Liver (tissue), 3 donors: ENCODE results near the gene BRCA1.

Source experiments
- EGR1 ChIP-seq, 2 donors: IDR thresholded peaks; 2 replicates each; pipeline ENCODE4 v1.6.1; 2016 to 2018; ENCODE audit warnings: antibody characterized with exemption in 2 of 2, low read depth in 2 of 2
- FOXA1 ChIP-seq: IDR thresholded peaks from 2 replicates; pipeline ENCODE4 v1.6.1; 2016; ENCODE audit warnings: antibody characterized with exemption
- GABPA ChIP-seq, 2 donors: IDR thresholded peaks in 1 of 2; conservative IDR thresholded peaks in 1 of 2; 2 replicates each; pipeline ENCODE4 v1.6.1; 2016; ENCODE audit warnings: antibody characterized with exemption in 2 of 2, mild to moderate bottlenecking in 1 of 2, moderate library complexity in 1 of 2
- HNF4G ChIP-seq: IDR thresholded peaks from 2 replicates; pipeline ENCODE4 v1.6.1; 2016; ENCODE audit warnings: antibody characterized with exemption
- JUND ChIP-seq, 2 donors: IDR thresholded peaks; 2 replicates each; pipeline ENCODE4 v1.6.1; 2016; ENCODE audit warnings: antibody characterized with exemption in 2 of 2
- TAF1 ChIP-seq: conservative IDR thresholded peaks from 2 replicates; pipeline ENCODE4 v1.6.1; 2016; ENCODE audit warnings: antibody characterized with exemption, mild to moderate bottlenecking
- YY1 ChIP-seq: IDR thresholded peaks from 2 replicates; pipeline ENCODE4 v1.6.1; 2016; ENCODE audit warnings: antibody characterized with exemption, mild to moderate bottlenecking
- TF ChIP-seq, protein P1 (sequence below): fragments of 150-350 bp; IDR thresholded peaks from 2 replicates; pipeline ENCODE4 v1.5.1; 2017; ENCODE audit warnings: improper control_type of control experiment, low read depth, low read length; ENCODE audit not compliant: missing input control
- TF ChIP-seq, protein P2 (sequence below): IDR thresholded peaks from 2 replicates; pipeline ENCODE4 v1.6.1; 2016; ENCODE audit warnings: antibody characterized with exemption
- TF ChIP-seq, protein P3 (sequence below): IDR thresholded peaks from 2 replicates; pipeline ENCODE4 v1.6.1; 2016; ENCODE audit warnings: antibody characterized with exemption, mild to moderate bottlenecking
- TF ChIP-seq, protein P4 (sequence below): IDR thresholded peaks from 2 replicates; pipeline ENCODE4 v1.6.1; 2016; ENCODE audit warnings: antibody characterized with exemption
- TF ChIP-seq, protein P5 (sequence below): IDR thresholded peaks from 2 replicates; pipeline ENCODE4 v1.6.1; 2016; ENCODE audit warnings: antibody characterized with exemption
- donor health status: healthy.
- donor health status: healthy.

DNA sequence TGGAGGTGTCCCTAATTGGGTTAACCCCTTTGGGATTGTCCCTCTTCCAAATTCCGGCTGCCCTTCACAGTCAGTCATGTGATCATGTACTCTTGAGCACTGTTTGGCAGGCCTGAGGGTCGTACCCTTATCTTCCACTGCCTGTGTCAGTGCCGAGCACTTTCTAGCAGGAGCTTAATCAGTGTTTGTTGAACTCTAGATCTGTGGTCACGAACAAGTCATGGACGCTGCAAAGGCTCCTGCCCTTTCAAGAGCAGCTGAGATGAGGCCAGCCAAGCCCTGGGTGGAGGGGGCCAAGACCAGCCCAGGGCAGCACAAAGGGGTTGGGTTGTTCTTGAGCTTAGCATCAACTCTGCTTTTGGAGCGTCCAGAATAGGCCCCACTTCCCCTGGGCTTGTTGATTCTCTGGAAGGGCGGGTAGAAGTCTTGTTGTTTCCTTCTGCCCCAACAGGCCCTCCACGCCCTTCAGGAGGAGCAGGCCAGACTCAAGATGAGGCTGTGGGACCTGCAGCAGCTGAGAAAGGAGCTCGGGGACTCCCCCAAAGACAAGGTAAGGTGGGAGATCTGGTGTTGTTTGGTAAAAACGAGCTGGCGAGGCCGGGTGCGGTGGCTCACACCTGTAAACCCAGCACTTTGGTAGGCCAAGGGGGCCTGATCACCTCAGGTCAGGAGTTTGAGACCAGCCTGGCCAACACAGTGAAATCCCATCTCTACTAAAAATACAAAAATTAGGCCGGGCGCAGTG, 113.3 kb downstream of the BRCA1 start:
- TF ChIP-seq, protein P1, sequence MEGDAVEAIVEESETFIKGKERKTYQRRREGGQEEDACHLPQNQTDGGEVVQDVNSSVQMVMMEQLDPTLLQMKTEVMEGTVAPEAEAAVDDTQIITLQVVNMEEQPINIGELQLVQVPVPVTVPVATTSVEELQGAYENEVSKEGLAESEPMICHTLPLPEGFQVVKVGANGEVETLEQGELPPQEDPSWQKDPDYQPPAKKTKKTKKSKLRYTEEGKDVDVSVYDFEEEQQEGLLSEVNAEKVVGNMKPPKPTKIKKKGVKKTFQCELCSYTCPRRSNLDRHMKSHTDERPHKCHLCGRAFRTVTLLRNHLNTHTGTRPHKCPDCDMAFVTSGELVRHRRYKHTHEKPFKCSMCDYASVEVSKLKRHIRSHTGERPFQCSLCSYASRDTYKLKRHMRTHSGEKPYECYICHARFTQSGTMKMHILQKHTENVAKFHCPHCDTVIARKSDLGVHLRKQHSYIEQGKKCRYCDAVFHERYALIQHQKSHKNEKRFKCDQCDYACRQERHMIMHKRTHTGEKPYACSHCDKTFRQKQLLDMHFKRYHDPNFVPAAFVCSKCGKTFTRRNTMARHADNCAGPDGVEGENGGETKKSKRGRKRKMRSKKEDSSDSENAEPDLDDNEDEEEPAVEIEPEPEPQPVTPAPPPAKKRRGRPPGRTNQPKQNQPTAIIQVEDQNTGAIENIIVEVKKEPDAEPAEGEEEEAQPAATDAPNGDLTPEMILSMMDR, result no peak
- no peak for TF ChIP-seq GABPA (IDR thresholded peaks at IDR 0.05 in 1 of 2, conservative IDR thresholded peaks at IDR 0.05 in 1 of 2)
- TF ChIP-seq TAF1, result no peak
- TF ChIP-seq, protein P2, sequence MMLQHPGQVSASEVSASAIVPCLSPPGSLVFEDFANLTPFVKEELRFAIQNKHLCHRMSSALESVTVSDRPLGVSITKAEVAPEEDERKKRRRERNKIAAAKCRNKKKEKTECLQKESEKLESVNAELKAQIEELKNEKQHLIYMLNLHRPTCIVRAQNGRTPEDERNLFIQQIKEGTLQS, result no peak
- TF ChIP-seq, protein P3, sequence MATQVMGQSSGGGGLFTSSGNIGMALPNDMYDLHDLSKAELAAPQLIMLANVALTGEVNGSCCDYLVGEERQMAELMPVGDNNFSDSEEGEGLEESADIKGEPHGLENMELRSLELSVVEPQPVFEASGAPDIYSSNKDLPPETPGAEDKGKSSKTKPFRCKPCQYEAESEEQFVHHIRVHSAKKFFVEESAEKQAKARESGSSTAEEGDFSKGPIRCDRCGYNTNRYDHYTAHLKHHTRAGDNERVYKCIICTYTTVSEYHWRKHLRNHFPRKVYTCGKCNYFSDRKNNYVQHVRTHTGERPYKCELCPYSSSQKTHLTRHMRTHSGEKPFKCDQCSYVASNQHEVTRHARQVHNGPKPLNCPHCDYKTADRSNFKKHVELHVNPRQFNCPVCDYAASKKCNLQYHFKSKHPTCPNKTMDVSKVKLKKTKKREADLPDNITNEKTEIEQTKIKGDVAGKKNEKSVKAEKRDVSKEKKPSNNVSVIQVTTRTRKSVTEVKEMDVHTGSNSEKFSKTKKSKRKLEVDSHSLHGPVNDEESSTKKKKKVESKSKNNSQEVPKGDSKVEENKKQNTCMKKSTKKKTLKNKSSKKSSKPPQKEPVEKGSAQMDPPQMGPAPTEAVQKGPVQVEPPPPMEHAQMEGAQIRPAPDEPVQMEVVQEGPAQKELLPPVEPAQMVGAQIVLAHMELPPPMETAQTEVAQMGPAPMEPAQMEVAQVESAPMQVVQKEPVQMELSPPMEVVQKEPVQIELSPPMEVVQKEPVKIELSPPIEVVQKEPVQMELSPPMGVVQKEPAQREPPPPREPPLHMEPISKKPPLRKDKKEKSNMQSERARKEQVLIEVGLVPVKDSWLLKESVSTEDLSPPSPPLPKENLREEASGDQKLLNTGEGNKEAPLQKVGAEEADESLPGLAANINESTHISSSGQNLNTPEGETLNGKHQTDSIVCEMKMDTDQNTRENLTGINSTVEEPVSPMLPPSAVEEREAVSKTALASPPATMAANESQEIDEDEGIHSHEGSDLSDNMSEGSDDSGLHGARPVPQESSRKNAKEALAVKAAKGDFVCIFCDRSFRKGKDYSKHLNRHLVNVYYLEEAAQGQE, result no peak
- TF ChIP-seq YY1, result no peak
- TF ChIP-seq EGR1 (IDR thresholded peaks at IDR 0.05; ENCODE audit: low read depth in 2 of 2), result no peak
- TF ChIP-seq, protein P4, sequence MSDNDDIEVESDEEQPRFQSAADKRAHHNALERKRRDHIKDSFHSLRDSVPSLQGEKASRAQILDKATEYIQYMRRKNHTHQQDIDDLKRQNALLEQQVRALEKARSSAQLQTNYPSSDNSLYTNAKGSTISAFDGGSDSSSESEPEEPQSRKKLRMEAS, result no peak
- TF ChIP-seq FOXA1, result no peak
- no peak for TF ChIP-seq HNF4G
- TF ChIP-seq, protein P5, sequence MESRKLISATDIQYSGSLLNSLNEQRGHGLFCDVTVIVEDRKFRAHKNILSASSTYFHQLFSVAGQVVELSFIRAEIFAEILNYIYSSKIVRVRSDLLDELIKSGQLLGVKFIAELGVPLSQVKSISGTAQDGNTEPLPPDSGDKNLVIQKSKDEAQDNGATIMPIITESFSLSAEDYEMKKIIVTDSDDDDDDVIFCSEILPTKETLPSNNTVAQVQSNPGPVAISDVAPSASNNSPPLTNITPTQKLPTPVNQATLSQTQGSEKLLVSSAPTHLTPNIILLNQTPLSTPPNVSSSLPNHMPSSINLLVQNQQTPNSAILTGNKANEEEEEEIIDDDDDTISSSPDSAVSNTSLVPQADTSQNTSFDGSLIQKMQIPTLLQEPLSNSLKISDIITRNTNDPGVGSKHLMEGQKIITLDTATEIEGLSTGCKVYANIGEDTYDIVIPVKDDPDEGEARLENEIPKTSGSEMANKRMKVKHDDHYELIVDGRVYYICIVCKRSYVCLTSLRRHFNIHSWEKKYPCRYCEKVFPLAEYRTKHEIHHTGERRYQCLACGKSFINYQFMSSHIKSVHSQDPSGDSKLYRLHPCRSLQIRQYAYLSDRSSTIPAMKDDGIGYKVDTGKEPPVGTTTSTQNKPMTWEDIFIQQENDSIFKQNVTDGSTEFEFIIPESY, result no peak
- TF ChIP-seq JUND (IDR thresholded peaks at IDR 0.05), result no peak
